PFSK-1 (cell line): ENCODE data around the gene FZD8.

Source experiments
- FOXP2 ChIP-seq: optimal IDR thresholded peaks from 2 replicates; pipeline ENCODE3; 2011; ENCODE audit warnings: borderline replicate concordance, control low read depth, inconsistent platforms; ENCODE audit not compliant: insufficient read depth; ENCODE audit errors: extremely low read length, extremely low read depth
- POLR2AphosphoS5 ChIP-seq: IDR thresholded peaks from 2 replicates; pipeline ENCODE4 v1.6.1; 2012; ENCODE audit warnings: low read depth, mild to moderate bottlenecking, control low read depth, low read length, moderate library complexity
- SIN3A ChIP-seq: IDR thresholded peaks from 2 replicates; pipeline ENCODE4 v1.6.1; 2012; ENCODE audit warnings: mild to moderate bottlenecking, low read length, moderate library complexity, borderline replicate concordance; ENCODE audit not compliant: insufficient read depth
- TAF1 ChIP-seq: IDR thresholded peaks from 2 replicates; pipeline ENCODE4 v1.6.1; 2012; ENCODE audit warnings: low read length, control low read depth, borderline replicate concordance; ENCODE audit not compliant: insufficient read depth
- TF ChIP-seq, protein P1 (sequence below), 2 experiments: IDR thresholded peaks; 2 replicates each; pipeline versions ENCODE4 v1.6.1 to v1.8.0; 2011 to 2012; ENCODE audit warnings: low read depth in 2 of 2, low read length in 2 of 2, control low read depth in 1 of 2, inconsistent platforms in 1 of 2, mild to moderate bottlenecking in 1 of 2, moderate library complexity in 1 of 2; ENCODE audit not compliant: insufficient read depth in 1 of 2

Gene FZD8

DNA sequence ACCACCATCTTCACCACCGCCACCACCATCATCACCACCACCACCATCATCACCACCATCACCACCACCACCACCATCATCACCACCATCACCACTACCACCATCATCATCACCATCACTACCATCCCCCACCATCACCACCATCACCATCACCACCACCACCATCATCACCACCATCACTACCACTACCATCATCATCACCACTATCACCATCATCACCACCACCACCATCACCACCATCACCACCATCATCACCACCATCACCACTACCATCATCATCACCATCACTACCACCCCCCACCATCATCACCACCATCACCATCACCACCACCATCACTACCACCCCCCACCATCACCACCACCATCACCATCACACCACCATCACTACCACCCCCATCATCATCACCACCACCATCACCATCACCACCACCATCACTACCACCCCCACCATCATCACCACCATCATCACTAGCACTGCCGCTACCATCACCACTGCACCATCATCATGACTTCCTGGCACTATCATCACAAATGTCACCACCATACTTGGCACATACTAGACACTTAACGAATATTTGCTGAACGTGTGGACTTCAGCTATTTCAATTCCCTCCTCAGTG, 25.3 kb upstream of the FZD8 start:
- TF ChIP-seq, protein P1, sequence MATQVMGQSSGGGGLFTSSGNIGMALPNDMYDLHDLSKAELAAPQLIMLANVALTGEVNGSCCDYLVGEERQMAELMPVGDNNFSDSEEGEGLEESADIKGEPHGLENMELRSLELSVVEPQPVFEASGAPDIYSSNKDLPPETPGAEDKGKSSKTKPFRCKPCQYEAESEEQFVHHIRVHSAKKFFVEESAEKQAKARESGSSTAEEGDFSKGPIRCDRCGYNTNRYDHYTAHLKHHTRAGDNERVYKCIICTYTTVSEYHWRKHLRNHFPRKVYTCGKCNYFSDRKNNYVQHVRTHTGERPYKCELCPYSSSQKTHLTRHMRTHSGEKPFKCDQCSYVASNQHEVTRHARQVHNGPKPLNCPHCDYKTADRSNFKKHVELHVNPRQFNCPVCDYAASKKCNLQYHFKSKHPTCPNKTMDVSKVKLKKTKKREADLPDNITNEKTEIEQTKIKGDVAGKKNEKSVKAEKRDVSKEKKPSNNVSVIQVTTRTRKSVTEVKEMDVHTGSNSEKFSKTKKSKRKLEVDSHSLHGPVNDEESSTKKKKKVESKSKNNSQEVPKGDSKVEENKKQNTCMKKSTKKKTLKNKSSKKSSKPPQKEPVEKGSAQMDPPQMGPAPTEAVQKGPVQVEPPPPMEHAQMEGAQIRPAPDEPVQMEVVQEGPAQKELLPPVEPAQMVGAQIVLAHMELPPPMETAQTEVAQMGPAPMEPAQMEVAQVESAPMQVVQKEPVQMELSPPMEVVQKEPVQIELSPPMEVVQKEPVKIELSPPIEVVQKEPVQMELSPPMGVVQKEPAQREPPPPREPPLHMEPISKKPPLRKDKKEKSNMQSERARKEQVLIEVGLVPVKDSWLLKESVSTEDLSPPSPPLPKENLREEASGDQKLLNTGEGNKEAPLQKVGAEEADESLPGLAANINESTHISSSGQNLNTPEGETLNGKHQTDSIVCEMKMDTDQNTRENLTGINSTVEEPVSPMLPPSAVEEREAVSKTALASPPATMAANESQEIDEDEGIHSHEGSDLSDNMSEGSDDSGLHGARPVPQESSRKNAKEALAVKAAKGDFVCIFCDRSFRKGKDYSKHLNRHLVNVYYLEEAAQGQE (IDR thresholded peaks at IDR 0.05; ENCODE audit: insufficient read depth in 1 of 2, low read depth in 2 of 2, low read length in 2 of 2), result no peak
- TF ChIP-seq TAF1 (no peak), POLR2AphosphoS5 (no peak), FOXP2 (no peak)

DNA sequence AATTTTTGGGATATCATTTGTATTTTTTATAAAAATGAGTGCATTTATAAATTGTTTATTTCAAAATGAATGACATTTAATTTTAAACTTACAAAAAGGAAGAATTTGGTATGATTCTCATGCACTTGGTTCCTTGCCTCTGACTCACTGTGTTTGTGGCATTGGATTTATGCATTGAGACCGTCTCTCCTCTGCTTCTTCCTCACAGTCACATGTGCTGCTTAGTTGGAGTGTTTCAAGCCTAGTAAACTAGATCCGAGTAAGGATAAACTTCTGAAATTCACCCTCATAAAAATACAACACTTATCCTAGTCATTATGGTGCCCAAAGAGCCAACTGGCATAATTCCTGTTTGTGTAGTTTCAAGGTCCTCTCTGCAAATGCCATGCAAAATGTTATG, 19.1 kb upstream of the FZD8 start:
- TF ChIP-seq, protein P1 (IDR thresholded peaks at IDR 0.05; ENCODE audit: insufficient read depth in 1 of 2, low read depth in 2 of 2, low read length in 2 of 2), result no peak
- no peak for TF ChIP-seq POLR2AphosphoS5
- no peak for TF ChIP-seq SIN3A
- TF ChIP-seq TAF1, result no peak

DNA sequence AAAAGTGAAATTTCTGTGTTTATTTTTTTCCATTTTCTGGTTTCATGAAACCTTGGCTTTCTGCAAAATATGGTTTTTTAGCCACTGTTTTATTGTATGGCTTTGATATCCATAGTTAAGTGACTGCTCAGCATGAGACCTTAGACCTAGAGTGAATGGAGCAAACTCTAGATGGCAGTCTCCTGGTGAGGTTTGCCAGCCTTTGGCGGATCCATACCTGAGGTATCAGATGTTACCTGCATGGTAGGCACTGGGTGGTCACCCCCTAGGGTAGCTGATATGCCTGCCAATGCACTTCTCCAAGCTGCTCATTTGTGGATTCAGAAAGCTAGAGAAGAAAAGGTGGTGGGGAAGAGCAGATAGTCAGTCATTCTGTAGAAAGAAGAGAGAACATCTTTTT, 17.4 kb upstream of the FZD8 start:
- no peak for TF ChIP-seq POLR2AphosphoS5
- no peak for TF ChIP-seq TAF1
- no peak for TF ChIP-seq SIN3A
- TF ChIP-seq, protein P1 (IDR thresholded peaks at IDR 0.05; ENCODE audit: insufficient read depth in 1 of 2, low read depth in 2 of 2, low read length in 2 of 2), result no peak
- no peak for TF ChIP-seq FOXP2

GRCh38 chr10:35657621-35658020, 15.5 kb upstream of the FZD8 start:
- TF ChIP-seq TAF1 (no peak), FOXP2 (no peak), POLR2AphosphoS5 (no peak), SIN3A (no peak)
- TF ChIP-seq, protein P1 (IDR thresholded peaks at IDR 0.05; ENCODE audit: insufficient read depth in 1 of 2, low read depth in 2 of 2, low read length in 2 of 2), result no peak

DNA sequence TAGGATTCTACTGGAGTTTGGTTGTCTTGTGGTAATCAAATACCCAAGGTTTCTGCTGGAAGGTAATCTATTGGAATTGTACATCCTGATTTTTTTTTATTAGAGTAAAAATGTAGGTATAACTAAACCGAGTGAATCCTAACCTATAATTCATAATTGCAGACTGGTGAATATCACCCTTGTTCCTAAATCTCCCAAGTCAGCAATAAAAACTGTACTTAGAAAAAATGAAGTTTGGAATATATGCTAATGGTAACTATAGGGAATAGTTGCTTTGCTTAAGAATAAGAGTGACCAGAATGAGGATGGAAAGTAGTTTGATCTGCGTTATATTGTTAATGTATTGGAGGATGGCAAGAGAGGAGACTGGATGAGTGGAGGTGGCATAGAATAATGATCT, 10.7 kb upstream of the FZD8 start:
- TF ChIP-seq TAF1 (no peak), FOXP2 (no peak), SIN3A (no peak), POLR2AphosphoS5 (no peak)
- TF ChIP-seq, protein P1 (IDR thresholded peaks at IDR 0.05; ENCODE audit: insufficient read depth in 1 of 2, low read depth in 2 of 2, low read length in 2 of 2), result no peak
